Fibroblast of pulmonary artery (primary cell): ENCODE measurements around the gene PGAM2.

Experiments used
- DNase-seq: peaks from one replicate; pipeline ENCODE4 v3.0.0-alpha.2; 2010; ENCODE audit warnings: low read depth
- H3K4me3 ChIP-seq: replicated peaks from 2 replicates; pipeline ENCODE4 v1.5.1; 2011; ENCODE audit warnings: low read depth, mild to moderate bottlenecking, control low read depth, low read length, moderate library complexity
- CTCF ChIP-seq: IDR thresholded peaks from 2 replicates; pipeline ENCODE4 v1.5.1; 2011; ENCODE audit warnings: mild to moderate bottlenecking, control low read depth, low read length, inconsistent platforms; ENCODE audit errors: missing control alignments

The PGAM2 gene

GRCh38 chr7:44068054-44068453 lies 2.7 kb upstream of the PGAM2 start:
- no peak overlapping the region for H3K4me3 ChIP-seq
- TF ChIP-seq CTCF = no peak
- DNase-seq = no peak

- H3K4me3 ChIP-seq = no peak overlapping the region
- no peak for TF ChIP-seq CTCF
- no peak for DNase-seq
Measured at GRCh38 chr7:44067064-44067951, 1.9 kb upstream of the PGAM2 start.

- no peak for DNase-seq
- H3K4me3 ChIP-seq = no peak overlapping the region
- TF ChIP-seq CTCF = no peak
Measured at GRCh38 chr7:44066494-44067063, 1.2 kb upstream of the PGAM2 start.

GRCh38 chr7:44066111-44066460 lies 719 bp upstream of the PGAM2 start:
- DNase-seq = no peak
- TF ChIP-seq CTCF = no peak

GRCh38 chr7:44064791-44065430 lies 456 bp downstream of the PGAM2 start:
- no peak overlapping the region for H3K4me3 ChIP-seq
- no peak for TF ChIP-seq CTCF
- no peak for DNase-seq

More at GRCh38 chr7:44066111-44066460, 719 bp upstream of the PGAM2 start:
- no peak overlapping the region for H3K4me3 ChIP-seq

GRCh38 chr7:44063894-44064651 lies 1.3 kb downstream of the PGAM2 start:
- no peak overlapping the region for H3K4me3 ChIP-seq
- DNase-seq = no peak
- TF ChIP-seq CTCF = no peak
